Measurements from ENCODE around the gene ZFP90. TPM values are rescaled to one million over a fixed set of nuclear protein-coding genes. Genes with fewer than 3 reads are reported as not detected.

Gene ZFP90
- total RNA-seq, 1 donor from 2014 or later, result 24.0 TPM

- Mint-ChIP-seq H3K4me1 (ENCODE audit: low read depth, unreplicated experiment) (no peaks in the 10 kb centered on the region), H3K4me3 (ENCODE audit: unreplicated experiment) (no peak overlapping the region), H3K27ac (ENCODE audit: unreplicated experiment) (no peak overlapping the region), H3K27me3 (ENCODE audit: low read depth, unreplicated experiment) (no peaks in the 10 kb centered on the region), H3K36me3 (ENCODE audit: low read depth, unreplicated experiment) (peaks cover 83% of the 10 kb centered on the region), H3K9me3 (ENCODE audit: unreplicated experiment) (peaks cover 91% of the 10 kb centered on the region)
- DNase-seq (ENCODE audit: low read depth) (peak; percentile 18), FAIRE-seq (no peak)
- peaks cover 80% of the 10 kb centered on the region for H3K9me3 ChIP-seq (ENCODE audit: insufficient read depth, low read depth, low read length)
- no peak overlapping the region for H3K4me2 ChIP-seq (ENCODE audit: low read length)
- no peak overlapping the region for H2AFZ ChIP-seq (ENCODE audit: low read depth, low read length)
- no peak overlapping the region for H3K4me3 ChIP-seq (ENCODE audit: insufficient read depth, low read depth, low read length)
- H3K4me1 ChIP-seq (ENCODE audit: insufficient read depth, low read length), result no peaks in the 10 kb centered on the region
- no peaks in the 10 kb centered on the region for H3K27me3 ChIP-seq (ENCODE audit: insufficient read depth, low read length)
- no peaks in the 10 kb centered on the region for H4K20me1 ChIP-seq (ENCODE audit: insufficient read depth, low read length)
- no peak overlapping the region for H3K9ac ChIP-seq (ENCODE audit: low read length)
- no peak overlapping the region for H3K27ac ChIP-seq (ENCODE audit: low read depth, low read length)
- no peaks in the 10 kb centered on the region for H3K79me2 ChIP-seq (ENCODE audit: insufficient read depth, low read length)
- no peak for TF ChIP-seq EZH2 (IDR thresholded peaks at IDR 0.05; ENCODE audit: insufficient read depth, low read length)
- TF ChIP-seq CTCF (IDR thresholded peaks at IDR 0.05; ENCODE audit: insufficient read depth, low read depth, low read length), result no peak
- H3K36me3 ChIP-seq (ENCODE audit: insufficient read depth, low read length), result peaks cover 31% of the 10 kb centered on the region
Observed at GRCh38 chr16:68564382-68564985, 25.4 kb downstream of the ZFP90 start.

DNA sequence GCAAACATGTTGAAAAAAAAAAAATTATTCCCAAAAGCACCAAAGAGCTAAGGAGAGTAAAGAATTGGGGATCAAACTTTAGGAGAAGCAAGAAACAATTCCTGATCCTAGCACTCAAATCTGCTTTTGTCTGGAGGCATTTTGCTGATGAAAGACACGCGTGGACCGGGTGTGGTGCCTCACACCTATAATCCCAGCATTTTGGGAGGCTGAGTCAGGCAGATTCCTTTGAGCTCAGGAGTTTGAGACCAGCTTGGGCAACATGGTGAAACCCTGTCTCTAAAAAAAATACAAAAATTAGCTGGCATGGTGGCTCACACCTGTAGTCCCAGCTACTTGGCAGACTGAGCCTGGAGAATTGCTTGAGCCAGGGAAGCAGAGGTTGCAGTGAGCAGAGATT is 35.4 kb downstream of the ZFP90 start:
- peaks cover 23% of the 10 kb centered on the region for H3K9me3 ChIP-seq (ENCODE audit: insufficient read depth, low read depth, low read length)
- H3K27me3 Mint-ChIP-seq (ENCODE audit: low read depth, unreplicated experiment), result no peaks in the 10 kb centered on the region
- peaks cover 35% of the 10 kb centered on the region for H3K36me3 Mint-ChIP-seq (ENCODE audit: low read depth, unreplicated experiment)

More for the DNA sequence above, 35.4 kb downstream of the ZFP90 start:
- no peaks in the 10 kb centered on the region for H3K36me3 ChIP-seq (ENCODE audit: insufficient read depth, low read length)
- no peak overlapping the region for H3K4me3 Mint-ChIP-seq (ENCODE audit: unreplicated experiment)
- TF ChIP-seq EZH2 (IDR thresholded peaks at IDR 0.05; ENCODE audit: insufficient read depth, low read length) (no peak), CTCF (IDR thresholded peaks at IDR 0.05; ENCODE audit: insufficient read depth, low read depth, low read length) (no peak)
- no peak overlapping the region for H3K4me2 ChIP-seq (ENCODE audit: low read length)
- H4K20me1 ChIP-seq (ENCODE audit: insufficient read depth, low read length), result no peaks in the 10 kb centered on the region
- H3K4me1 Mint-ChIP-seq (ENCODE audit: low read depth, unreplicated experiment), result no peaks in the 10 kb centered on the region
- H3K79me2 ChIP-seq (ENCODE audit: insufficient read depth, low read length), result no peaks in the 10 kb centered on the region
- FAIRE-seq, result no peak
- H3K27ac Mint-ChIP-seq (ENCODE audit: unreplicated experiment), result no peak overlapping the region
- no peak overlapping the region for H2AFZ ChIP-seq (ENCODE audit: low read depth, low read length)
- no peak overlapping the region for H3K27ac ChIP-seq (ENCODE audit: low read depth, low read length)
- H3K9ac ChIP-seq (ENCODE audit: low read length), result no peak overlapping the region
- no peaks in the 10 kb centered on the region for H3K27me3 ChIP-seq (ENCODE audit: insufficient read depth, low read length)
- peaks cover 60% of the 10 kb centered on the region for H3K9me3 Mint-ChIP-seq (ENCODE audit: unreplicated experiment)
- no peak for DNase-seq (ENCODE audit: low read depth)
- no peak overlapping the region for H3K4me3 ChIP-seq (ENCODE audit: insufficient read depth, low read depth, low read length)
- no peaks in the 10 kb centered on the region for H3K4me1 ChIP-seq (ENCODE audit: insufficient read depth, low read length)
